ENCODE results near the gene MBP. TPM values are rescaled to one million over a fixed set of nuclear protein-coding genes. Genes with fewer than 3 reads are reported as not detected.

Gene MBP
- total RNA-seq, 2 experiments from 2014 or later = 75.4 to 79.2 TPM

DNA sequence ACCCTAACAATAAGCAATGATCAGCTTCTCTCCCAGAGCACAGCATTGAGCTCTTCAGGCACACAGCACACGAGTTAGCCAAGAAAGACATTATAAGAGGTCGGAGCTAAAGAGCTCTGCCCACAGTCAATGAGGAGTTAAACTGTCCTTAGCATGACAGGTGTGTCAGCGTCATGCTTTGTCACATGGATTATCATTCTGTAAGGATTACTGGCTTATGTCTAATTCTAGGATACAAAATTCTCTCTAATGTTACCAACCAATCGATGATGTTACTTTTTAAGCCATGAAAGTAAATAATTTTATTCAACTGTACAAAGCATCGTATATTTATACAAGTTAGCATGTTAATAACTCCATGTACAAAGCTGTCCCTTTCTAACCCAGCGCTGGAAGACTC is 201.4 kb downstream of the MBP start:
- H3K9me3 ChIP-seq (ENCODE audit: control insufficient read depth in 1 of 2, insufficient read depth in 1 of 2, low read length in 2 of 2) = no peaks in the 10 kb centered on the region
- ChIA-PET CTCF (no interaction called here), POLR2A (interaction anchor here (0.6 to 0.9 kb wide), 2 partner anchors 67 to 200 kb away, joined by 3 to 4 read pairs; no protein-coding TSS in a partner anchor)
- Mint-ChIP-seq H3K27me3 (no peaks in the 10 kb centered on the region), H3K4me3 (no peak overlapping the region), H3K36me3 (ENCODE audit: low read depth) (peaks cover 89% of the 10 kb centered on the region), H3K9me3 (no peaks in the 10 kb centered on the region), H3K4me1 (ENCODE audit: low read depth) (peaks cover 5% of the 10 kb centered on the region), H3K27ac (no peak overlapping the region)
- H3K27ac ChIP-seq (ENCODE audit: low read depth in 1 of 2, low read length in 2 of 2) = no peak overlapping the region
- H3K27me3 ChIP-seq (ENCODE audit: control insufficient read depth in 1 of 2, insufficient read depth in 2 of 2, low read length in 2 of 2) = no peaks in the 10 kb centered on the region
- intact Hi-C loops (cut with DNase I, micrococcal nuclease) = loop anchor here in 1 of 2 experiments (5.0 kb wide), 1 partner anchor 966 kb away; no protein-coding TSS in a partner anchor
- ATAC-seq (ENCODE audit: poor library complexity) = no peak
- peaks cover 73% of the 10 kb centered on the region for H3K36me3 ChIP-seq (ENCODE audit: insufficient read depth, low read length)
- no peak for DNase-seq
- H3K4me3 ChIP-seq (ENCODE audit: low read length) = no peak overlapping the region
- TF ChIP-seq CTCF (IDR thresholded peaks at IDR 0.05) = no peak
- H3K4me1 ChIP-seq (ENCODE audit: insufficient read depth, low read length) = no peaks in the 10 kb centered on the region

Other genes starting within 250 kb of the MBP start
- not detected for gene GALR1, start 117.1 kb upstream of the MBP start, total RNA-seq